Lower leg skin (tissue), 3 donors: ENCODE data around the gene NDST1.

Source experiments
- POLR2A ChIP-seq, 2 donors: fragments of 450-650 bp; IDR thresholded peaks; one replicate each; pipeline ENCODE4 v1.6.1; 2016 to 2017; ENCODE audit warnings: antibody characterized with exemption in 2 of 2, mild to moderate bottlenecking in 1 of 2, moderate library complexity in 1 of 2
- TF ChIP-seq, protein P1 (sequence below), 3 donors: fragments of 450-650 bp; IDR thresholded peaks; one replicate each; pipeline ENCODE4 v1.5.1; 2016; ENCODE audit warnings: antibody characterized with exemption in 3 of 3, mild to moderate bottlenecking in 3 of 3, moderate library complexity in 2 of 3

DNA sequence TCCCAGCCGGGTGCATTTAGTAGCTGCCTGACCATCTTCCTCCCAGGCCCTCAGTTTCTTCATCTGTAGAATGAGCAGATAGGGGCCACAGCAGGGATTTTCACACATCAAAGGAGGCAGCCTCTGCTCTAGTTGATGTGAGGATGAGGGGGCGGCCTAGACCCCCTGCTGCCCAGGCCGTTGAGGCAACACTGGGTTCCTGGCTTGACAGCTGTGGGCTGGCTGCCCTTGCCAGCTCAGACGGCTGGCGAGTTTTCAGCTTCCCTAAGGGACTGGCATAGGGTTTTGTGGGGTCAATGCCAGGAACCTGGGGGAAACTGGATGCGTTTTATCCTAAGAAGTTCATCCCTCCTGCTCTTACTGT lies 49.6 kb downstream of the NDST1 start:
- TF ChIP-seq POLR2A (IDR thresholded peaks at IDR 0.05) = no peak
- TF ChIP-seq, protein P1, sequence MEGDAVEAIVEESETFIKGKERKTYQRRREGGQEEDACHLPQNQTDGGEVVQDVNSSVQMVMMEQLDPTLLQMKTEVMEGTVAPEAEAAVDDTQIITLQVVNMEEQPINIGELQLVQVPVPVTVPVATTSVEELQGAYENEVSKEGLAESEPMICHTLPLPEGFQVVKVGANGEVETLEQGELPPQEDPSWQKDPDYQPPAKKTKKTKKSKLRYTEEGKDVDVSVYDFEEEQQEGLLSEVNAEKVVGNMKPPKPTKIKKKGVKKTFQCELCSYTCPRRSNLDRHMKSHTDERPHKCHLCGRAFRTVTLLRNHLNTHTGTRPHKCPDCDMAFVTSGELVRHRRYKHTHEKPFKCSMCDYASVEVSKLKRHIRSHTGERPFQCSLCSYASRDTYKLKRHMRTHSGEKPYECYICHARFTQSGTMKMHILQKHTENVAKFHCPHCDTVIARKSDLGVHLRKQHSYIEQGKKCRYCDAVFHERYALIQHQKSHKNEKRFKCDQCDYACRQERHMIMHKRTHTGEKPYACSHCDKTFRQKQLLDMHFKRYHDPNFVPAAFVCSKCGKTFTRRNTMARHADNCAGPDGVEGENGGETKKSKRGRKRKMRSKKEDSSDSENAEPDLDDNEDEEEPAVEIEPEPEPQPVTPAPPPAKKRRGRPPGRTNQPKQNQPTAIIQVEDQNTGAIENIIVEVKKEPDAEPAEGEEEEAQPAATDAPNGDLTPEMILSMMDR (IDR thresholded peaks at IDR 0.05) = no peak
